Suprapubic skin (tissue), 4 donors: ENCODE results near the gene ARHGEF28. TPM values are rescaled to one million over a fixed set of nuclear protein-coding genes. Genes with fewer than 3 reads are reported as not detected.

Experiments
- DNase-seq, 2 donors: peaks; one replicate each; pipeline ENCODE4 v3.0.0-alpha.2; 2019; ENCODE audit warnings: low spot score in 2 of 2
- H3K27ac ChIP-seq: fragments of 200-600 bp; sonication (generic); one replicate; pipeline ENCODE4 v1.5.1; 2019
- H3K27me3 ChIP-seq: fragments of 200-600 bp; sonication (generic); one replicate; pipeline ENCODE4 v1.5.1; 2019
- H3K36me3 ChIP-seq: fragments of 200-600 bp; sonication (generic); one replicate; pipeline ENCODE4 v1.5.1; 2019
- H3K4me1 ChIP-seq: fragments of 200-600 bp; sonication (generic); one replicate; pipeline ENCODE4 v1.5.1; 2019
- H3K4me3 ChIP-seq: fragments of 200-600 bp; sonication (generic); one replicate; pipeline ENCODE4 v1.5.1; 2019; ENCODE audit warnings: mild to moderate bottlenecking
- H3K9me3 ChIP-seq: fragments of 200-600 bp; sonication (generic); one replicate; pipeline ENCODE4 v1.5.1; 2019
- EP300 ChIP-seq: sonication (generic); formaldehyde crosslinking; IDR thresholded peaks from one replicate; pipeline ENCODE4 v1.6.1; 2017; ENCODE audit warnings: antibody characterized with exemption
- POLR2A ChIP-seq, 2 donors: fragments of 450-650 bp; IDR thresholded peaks; one replicate each; pipeline ENCODE4 v1.6.1; 2017; ENCODE audit warnings: antibody characterized with exemption in 2 of 2, mild to moderate bottlenecking in 2 of 2, moderate library complexity in 2 of 2
- POLR2AphosphoS5 ChIP-seq, 3 donors: sonication (generic); formaldehyde crosslinking; IDR thresholded peaks; one replicate each; pipeline ENCODE4 v1.6.1; 2017; ENCODE audit warnings: antibody characterized with exemption in 3 of 3
- WGBS: methylation state at CpG from one replicate; pipeline ENCODE4 v1.1.5; 2018; 5-methylcytosine and 5-hydroxymethylcytosine counted together
- total RNA-seq, 4 donors: library from RNA; depleted of rRNA; stranded (reverse); fragments of >200 nt; gene quantifications; one replicate each; pipeline ENCODE4 v1.1.0, GENCODE V29; 2016
- TF ChIP-seq, protein P1 (sequence below), 2 donors: fragments of 200-600 bp in 1 of 2; fragments of 450-650 bp in 1 of 2; sonication (generic) in 1 of 2; IDR thresholded peaks; one replicate each; pipeline ENCODE4 v1.5.1; 2016 to 2019; ENCODE audit warnings: antibody characterized with exemption in 2 of 2, mild to moderate bottlenecking in 1 of 2, moderate library complexity in 1 of 2

Gene ARHGEF28
- total RNA-seq, 4 donors from 2014 or later = 25.6 to 104 (median 39.1) TPM

GRCh38 chr5:73943397-73943796, 317.4 kb downstream of the ARHGEF28 start:
- Histone ChIP-seq H3K9me3 (peaks cover 3% of the 10 kb centered on the region), H3K36me3 (no peaks in the 10 kb centered on the region), H3K27ac (no peak overlapping the region), H3K27me3 (no peaks in the 10 kb centered on the region), H3K4me1 (peaks cover 1% of the 10 kb centered on the region), H3K4me3 (no peak overlapping the region)
- no peak for DNase-seq
- WGBS = 48% methylated on average over 1 of the region's 1 CpG
- no peak for TF ChIP-seq EP300
- TF ChIP-seq POLR2AphosphoS5 (IDR thresholded peaks at IDR 0.05) = no peak
- TF ChIP-seq POLR2A (IDR thresholded peaks at IDR 0.05) = no peak
- TF ChIP-seq, protein P1, sequence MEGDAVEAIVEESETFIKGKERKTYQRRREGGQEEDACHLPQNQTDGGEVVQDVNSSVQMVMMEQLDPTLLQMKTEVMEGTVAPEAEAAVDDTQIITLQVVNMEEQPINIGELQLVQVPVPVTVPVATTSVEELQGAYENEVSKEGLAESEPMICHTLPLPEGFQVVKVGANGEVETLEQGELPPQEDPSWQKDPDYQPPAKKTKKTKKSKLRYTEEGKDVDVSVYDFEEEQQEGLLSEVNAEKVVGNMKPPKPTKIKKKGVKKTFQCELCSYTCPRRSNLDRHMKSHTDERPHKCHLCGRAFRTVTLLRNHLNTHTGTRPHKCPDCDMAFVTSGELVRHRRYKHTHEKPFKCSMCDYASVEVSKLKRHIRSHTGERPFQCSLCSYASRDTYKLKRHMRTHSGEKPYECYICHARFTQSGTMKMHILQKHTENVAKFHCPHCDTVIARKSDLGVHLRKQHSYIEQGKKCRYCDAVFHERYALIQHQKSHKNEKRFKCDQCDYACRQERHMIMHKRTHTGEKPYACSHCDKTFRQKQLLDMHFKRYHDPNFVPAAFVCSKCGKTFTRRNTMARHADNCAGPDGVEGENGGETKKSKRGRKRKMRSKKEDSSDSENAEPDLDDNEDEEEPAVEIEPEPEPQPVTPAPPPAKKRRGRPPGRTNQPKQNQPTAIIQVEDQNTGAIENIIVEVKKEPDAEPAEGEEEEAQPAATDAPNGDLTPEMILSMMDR (IDR thresholded peaks at IDR 0.05) = no peak

DNA sequence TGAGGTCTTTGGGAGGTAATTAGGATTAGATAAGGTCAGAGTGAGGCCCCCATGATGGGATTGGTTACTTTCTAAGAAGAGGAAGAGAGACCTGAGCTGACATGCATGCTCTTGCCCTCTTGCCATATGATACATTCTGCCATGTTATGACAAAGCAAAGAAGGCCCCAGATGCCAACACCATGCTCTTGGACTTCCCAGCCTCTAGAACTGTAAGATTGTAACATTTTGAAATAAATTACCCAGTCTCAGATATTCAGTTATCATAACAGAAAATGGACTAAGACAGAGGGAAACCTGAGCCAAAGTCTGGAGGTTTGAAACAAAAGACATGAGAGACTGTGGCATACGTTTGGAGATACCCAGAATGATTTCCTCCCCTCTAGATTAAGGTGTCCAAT, 318.6 kb downstream of the ARHGEF28 start:
- DNase-seq = no peak
- TF ChIP-seq POLR2A (IDR thresholded peaks at IDR 0.05) (no peak), EP300 (no peak)
- TF ChIP-seq, protein P1 (IDR thresholded peaks at IDR 0.05) = no peak
- Histone ChIP-seq H3K4me3 (no peak overlapping the region), H3K27ac (no peak overlapping the region), H3K4me1 (no peaks in the 10 kb centered on the region), H3K36me3 (no peaks in the 10 kb centered on the region), H3K27me3 (no peaks in the 10 kb centered on the region), H3K9me3 (peaks cover 3% of the 10 kb centered on the region)
- 100% methylated on average over 1 of the region's 1 CpG for WGBS

DNA sequence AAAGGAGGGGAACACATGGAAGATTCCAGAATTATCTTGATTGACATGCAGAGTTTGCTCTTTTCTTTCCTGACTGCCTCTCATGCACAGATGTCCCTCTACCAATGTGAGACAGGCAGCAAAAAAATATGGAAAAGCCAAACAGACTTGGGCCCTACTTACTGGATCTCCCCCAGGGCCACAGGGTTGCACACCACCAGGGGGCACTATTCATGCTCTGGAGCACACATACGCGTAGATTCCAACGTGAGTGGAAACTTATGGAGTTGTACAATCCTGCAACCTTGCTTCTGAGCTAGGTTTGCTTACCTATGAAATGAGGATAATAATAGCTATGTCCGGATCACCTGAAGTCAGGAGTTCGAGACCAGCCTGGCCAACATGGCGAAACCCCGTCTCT, 319.5 kb downstream of the ARHGEF28 start:
- no peak overlapping the region for H3K27ac ChIP-seq
- H3K36me3 ChIP-seq = no peaks in the 10 kb centered on the region
- 92% methylated on average over 7 of the region's 7 CpGs for WGBS
- no peak overlapping the region for H3K4me3 ChIP-seq
- H3K27me3 ChIP-seq = no peaks in the 10 kb centered on the region
- TF ChIP-seq EP300 = no peak
- no peak for TF ChIP-seq POLR2AphosphoS5 (IDR thresholded peaks at IDR 0.05)
- TF ChIP-seq, protein P1 (IDR thresholded peaks at IDR 0.05) = no peak
- no peak for TF ChIP-seq POLR2A (IDR thresholded peaks at IDR 0.05)
- H3K4me1 ChIP-seq = no peaks in the 10 kb centered on the region
- H3K9me3 ChIP-seq = peaks cover 3% of the 10 kb centered on the region
- no peak for DNase-seq

DNA sequence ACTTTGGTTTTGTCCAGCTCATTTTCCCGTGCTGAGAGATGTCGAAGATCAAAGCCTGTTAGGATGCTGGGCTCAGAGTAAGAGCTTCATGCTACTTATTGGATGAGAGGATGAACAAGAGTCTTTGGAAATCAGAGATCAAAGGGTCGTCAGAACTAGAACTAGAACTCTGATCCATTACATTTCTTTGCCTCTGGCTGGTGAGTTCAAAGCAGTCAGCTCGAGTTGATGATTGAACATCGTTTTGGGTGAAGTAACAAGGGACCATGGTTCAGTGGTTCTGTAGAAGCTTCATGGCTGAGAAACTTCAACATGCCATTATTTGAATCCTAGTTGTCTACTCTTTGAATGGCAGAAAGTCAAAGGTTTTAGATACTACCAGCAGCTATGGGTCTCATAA, 320.3 kb downstream of the ARHGEF28 start:
- TF ChIP-seq EP300 = no peak
- TF ChIP-seq, protein P1 (IDR thresholded peaks at IDR 0.05) = no peak
- no peak for TF ChIP-seq POLR2AphosphoS5 (IDR thresholded peaks at IDR 0.05)
- TF ChIP-seq POLR2A (IDR thresholded peaks at IDR 0.05) = no peak
- no peaks in the 10 kb centered on the region for H3K27me3 ChIP-seq
- no peaks in the 10 kb centered on the region for H3K36me3 ChIP-seq

GRCh38 chr5:73946919-73947602, 321.1 kb downstream of the ARHGEF28 start:
- no peak for DNase-seq
- no peak overlapping the region for H3K4me3 ChIP-seq
- 58% methylated on average over 5 of the region's 5 CpGs for WGBS
- no peaks in the 10 kb centered on the region for H3K36me3 ChIP-seq
- TF ChIP-seq POLR2AphosphoS5 (IDR thresholded peaks at IDR 0.05) (no peak), EP300 (no peak), POLR2A (IDR thresholded peaks at IDR 0.05) (no peak)
- TF ChIP-seq, protein P1 (IDR thresholded peaks at IDR 0.05) = no peak
- H3K27me3 ChIP-seq = no peaks in the 10 kb centered on the region
- H3K27ac ChIP-seq = no peak overlapping the region
- H3K4me1 ChIP-seq = no peaks in the 10 kb centered on the region
- peaks cover 3% of the 10 kb centered on the region for H3K9me3 ChIP-seq

More for the DNA sequence above, 320.3 kb downstream of the ARHGEF28 start:
- H3K4me3 ChIP-seq = no peak overlapping the region
- no peak for DNase-seq
- 74% methylated on average over 5 of the region's 5 CpGs for WGBS
- no peaks in the 10 kb centered on the region for H3K4me1 ChIP-seq
- no peak overlapping the region for H3K27ac ChIP-seq
- H3K9me3 ChIP-seq = peaks cover 3% of the 10 kb centered on the region
